Measurements from ENCODE around the gene NETO1.

NETO1 gene

DNA sequence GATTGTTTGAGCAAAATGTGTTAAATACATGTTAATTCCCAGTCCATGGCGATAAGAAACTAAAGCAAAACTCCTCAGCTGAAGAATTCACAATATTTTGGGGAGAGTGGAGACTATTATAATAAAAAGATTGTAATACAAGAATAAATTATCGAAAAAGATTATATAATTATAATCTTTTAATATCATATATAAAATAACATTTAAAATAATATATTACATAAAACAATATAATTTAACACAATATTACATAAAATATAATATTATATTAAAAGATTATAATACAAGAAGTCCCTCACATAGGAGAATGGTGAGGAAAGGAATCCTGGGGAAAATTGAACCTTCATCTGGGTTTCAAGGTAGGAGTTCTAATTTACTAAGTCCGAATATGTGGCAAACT, 33.1 kb downstream of the NETO1 start:
- no peaks in the 10 kb centered on the region for H3K27me3 ChIP-seq (ENCODE audit: control insufficient read depth, insufficient read depth, low read length)
- H3K9me3 ChIP-seq (ENCODE audit: control insufficient read depth, insufficient read depth, low read length) = no peaks in the 10 kb centered on the region
- H3K36me3 ChIP-seq (ENCODE audit: control insufficient read depth, insufficient read depth, low read length) = no peaks in the 10 kb centered on the region
- peaks cover under 1% of the 10 kb centered on the region for H3K4me1 ChIP-seq (ENCODE audit: control insufficient read depth, insufficient read depth, low read length)
- H3K9ac ChIP-seq (ENCODE audit: low read depth, low read length) = no peak overlapping the region
- no peak overlapping the region for H3K4me3 ChIP-seq (ENCODE audit: low read depth, low read length)

DNA sequence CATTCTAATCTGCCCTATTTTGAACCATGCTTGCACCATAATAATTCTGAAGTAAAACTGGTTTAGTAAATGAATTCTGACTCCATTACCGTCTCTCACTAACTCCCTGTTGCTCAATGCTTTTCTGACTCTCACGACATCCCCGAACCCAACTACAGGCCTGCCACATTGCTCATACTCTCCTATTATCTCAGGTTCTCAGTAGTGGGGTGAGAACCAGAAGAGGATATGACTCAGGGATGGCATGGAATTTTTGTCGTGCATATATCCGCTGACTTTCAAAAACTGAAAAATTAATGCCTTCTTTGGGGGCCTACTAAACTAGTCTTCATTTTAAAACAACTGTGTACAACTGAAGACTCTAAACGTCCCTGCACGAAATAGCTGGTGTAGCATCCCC, 34.3 kb downstream of the NETO1 start:
- H3K9ac ChIP-seq (ENCODE audit: low read depth, low read length) = no peak overlapping the region
- no peak overlapping the region for H3K4me3 ChIP-seq (ENCODE audit: low read depth, low read length)
- H3K4me1 ChIP-seq (ENCODE audit: control insufficient read depth, insufficient read depth, low read length) = no peaks in the 10 kb centered on the region
- H3K27me3 ChIP-seq (ENCODE audit: control insufficient read depth, insufficient read depth, low read length) = no peaks in the 10 kb centered on the region
- no peaks in the 10 kb centered on the region for H3K36me3 ChIP-seq (ENCODE audit: control insufficient read depth, insufficient read depth, low read length)
- no peaks in the 10 kb centered on the region for H3K9me3 ChIP-seq (ENCODE audit: control insufficient read depth, insufficient read depth, low read length)

DNA sequence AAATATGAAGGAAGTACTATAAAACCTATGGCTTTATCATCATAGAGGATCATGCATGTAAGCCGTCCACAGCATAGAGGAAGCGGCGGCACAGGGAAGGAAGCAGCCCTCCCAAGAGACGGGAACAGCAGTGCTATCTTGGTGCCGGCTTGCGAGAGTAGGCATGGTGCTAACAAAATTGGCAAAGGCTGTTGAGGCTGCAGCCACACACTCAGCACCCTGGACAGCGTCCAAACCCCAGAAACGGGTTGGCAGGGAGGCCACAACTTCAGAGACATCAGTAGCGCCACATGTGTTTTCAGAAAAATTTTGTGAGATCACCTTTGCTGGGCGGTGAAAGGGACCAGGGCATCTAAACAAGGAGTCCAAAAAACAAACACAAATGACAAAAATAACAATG, 37.7 kb downstream of the NETO1 start:
- Histone ChIP-seq H3K9ac (ENCODE audit: low read depth, low read length) (no peak overlapping the region), H3K36me3 (ENCODE audit: control insufficient read depth, insufficient read depth, low read length) (no peaks in the 10 kb centered on the region), H3K9me3 (ENCODE audit: control insufficient read depth, insufficient read depth, low read length) (no peaks in the 10 kb centered on the region), H3K4me3 (ENCODE audit: low read depth, low read length) (no peak overlapping the region), H3K27me3 (ENCODE audit: control insufficient read depth, insufficient read depth, low read length) (no peaks in the 10 kb centered on the region), H3K4me1 (ENCODE audit: control insufficient read depth, insufficient read depth, low read length) (no peaks in the 10 kb centered on the region)

DNA sequence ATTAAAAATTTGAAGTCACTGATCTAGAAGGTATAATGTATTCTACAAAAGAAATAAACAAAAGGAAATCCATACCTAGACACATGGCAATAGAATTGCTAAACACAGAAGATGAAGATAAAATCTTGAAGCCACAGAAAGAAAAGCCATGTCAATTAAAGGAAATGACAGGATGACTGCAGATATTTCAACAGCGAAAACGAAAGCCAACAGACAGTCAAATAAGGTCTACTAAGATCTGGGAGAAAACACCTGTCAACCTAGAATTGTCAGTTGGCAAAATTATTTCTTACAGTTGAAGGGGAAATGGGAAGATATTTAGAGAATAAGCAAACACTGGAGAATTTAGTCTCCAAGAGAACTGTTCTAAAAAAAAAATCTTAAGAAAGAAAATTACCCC, 39.2 kb downstream of the NETO1 start:
- no peaks in the 10 kb centered on the region for H3K27me3 ChIP-seq (ENCODE audit: control insufficient read depth, insufficient read depth, low read length)
- no peaks in the 10 kb centered on the region for H3K9me3 ChIP-seq (ENCODE audit: control insufficient read depth, insufficient read depth, low read length)
- no peak overlapping the region for H3K9ac ChIP-seq (ENCODE audit: low read depth, low read length)
- no peaks in the 10 kb centered on the region for H3K36me3 ChIP-seq (ENCODE audit: control insufficient read depth, insufficient read depth, low read length)
- H3K4me1 ChIP-seq (ENCODE audit: control insufficient read depth, insufficient read depth, low read length) = no peaks in the 10 kb centered on the region
- H3K4me3 ChIP-seq (ENCODE audit: low read depth, low read length) = no peak overlapping the region

DNA sequence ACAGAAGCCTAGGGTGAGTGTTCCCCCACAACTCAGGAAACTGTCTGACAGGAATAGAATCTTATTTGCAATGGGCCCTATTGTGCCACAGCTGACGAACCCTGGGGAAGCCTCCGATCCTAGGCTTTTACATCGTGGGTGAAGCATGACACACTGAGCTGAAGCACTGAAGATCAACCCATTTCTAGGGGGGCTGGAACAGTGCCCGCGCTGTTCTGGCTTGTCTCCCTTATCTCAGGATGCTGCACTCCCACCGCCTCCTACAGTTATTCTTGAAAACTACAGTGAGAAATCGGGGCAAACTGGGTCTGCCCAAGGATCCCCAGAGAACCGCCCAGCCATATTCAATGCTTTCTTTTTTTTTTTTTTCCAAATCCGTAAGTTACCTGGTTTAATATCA, 41.1 kb downstream of the NETO1 start:
- Histone ChIP-seq H3K4me3 (ENCODE audit: low read depth, low read length) (no peak overlapping the region), H3K9me3 (ENCODE audit: control insufficient read depth, insufficient read depth, low read length) (no peaks in the 10 kb centered on the region), H3K36me3 (ENCODE audit: control insufficient read depth, insufficient read depth, low read length) (no peaks in the 10 kb centered on the region), H3K9ac (ENCODE audit: low read depth, low read length) (no peak overlapping the region), H3K27me3 (ENCODE audit: control insufficient read depth, insufficient read depth, low read length) (no peaks in the 10 kb centered on the region), H3K4me1 (ENCODE audit: control insufficient read depth, insufficient read depth, low read length) (no peaks in the 10 kb centered on the region)

DNA sequence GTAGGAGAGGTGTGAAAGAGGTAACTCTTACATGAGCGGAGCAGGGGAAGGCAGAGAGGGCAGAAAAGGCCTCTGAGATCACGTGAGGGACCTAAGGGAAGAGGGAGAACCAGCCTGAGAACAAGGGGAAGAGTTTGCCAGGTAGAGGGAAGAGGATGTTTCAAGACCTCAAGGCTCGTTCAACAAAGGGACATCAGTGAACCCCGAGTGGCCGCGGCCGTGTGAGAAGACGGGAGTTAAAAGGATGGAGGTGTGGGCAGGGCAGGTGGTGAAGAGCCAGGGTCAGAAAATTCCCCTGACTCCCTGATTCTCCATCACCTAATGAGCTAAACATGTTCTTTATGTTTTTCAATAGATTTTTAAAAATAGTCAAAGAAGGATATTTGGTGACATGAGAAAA, 44.4 kb downstream of the NETO1 start:
- no peak overlapping the region for H3K4me3 ChIP-seq (ENCODE audit: low read depth, low read length)
- no peaks in the 10 kb centered on the region for H3K36me3 ChIP-seq (ENCODE audit: control insufficient read depth, insufficient read depth, low read length)
- H3K9me3 ChIP-seq (ENCODE audit: control insufficient read depth, insufficient read depth, low read length) = no peaks in the 10 kb centered on the region
- H3K27me3 ChIP-seq (ENCODE audit: control insufficient read depth, insufficient read depth, low read length) = no peaks in the 10 kb centered on the region
- H3K4me1 ChIP-seq (ENCODE audit: control insufficient read depth, insufficient read depth, low read length) = no peaks in the 10 kb centered on the region
- H3K9ac ChIP-seq (ENCODE audit: low read depth, low read length) = no peak overlapping the region

DNA sequence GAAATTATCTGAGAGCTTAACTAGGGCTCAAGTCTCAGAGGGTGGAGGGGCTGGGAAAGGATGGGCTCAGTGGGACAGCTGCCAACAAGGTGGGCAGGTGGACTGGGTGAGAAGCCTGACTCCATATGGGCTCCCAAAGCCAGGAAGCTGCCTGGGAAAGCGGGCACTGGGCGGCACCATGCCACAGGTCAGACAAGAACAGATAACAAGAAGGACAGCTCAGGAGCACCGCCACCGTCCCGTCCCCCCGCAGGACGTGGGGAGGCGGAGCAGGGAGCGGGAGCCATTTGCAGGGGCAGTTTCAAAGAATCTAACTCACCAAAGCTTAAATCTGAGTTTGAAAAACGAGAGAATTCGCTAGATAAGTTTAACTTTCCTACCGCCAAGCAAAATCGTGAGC, 45.6 kb downstream of the NETO1 start:
- H3K9ac ChIP-seq (ENCODE audit: low read depth, low read length) = no peak overlapping the region
- no peaks in the 10 kb centered on the region for H3K27me3 ChIP-seq (ENCODE audit: control insufficient read depth, insufficient read depth, low read length)
- no peak overlapping the region for H3K4me3 ChIP-seq (ENCODE audit: low read depth, low read length)
- no peaks in the 10 kb centered on the region for H3K4me1 ChIP-seq (ENCODE audit: control insufficient read depth, insufficient read depth, low read length)
- H3K36me3 ChIP-seq (ENCODE audit: control insufficient read depth, insufficient read depth, low read length) = no peaks in the 10 kb centered on the region
- H3K9me3 ChIP-seq (ENCODE audit: control insufficient read depth, insufficient read depth, low read length) = no peaks in the 10 kb centered on the region

DNA sequence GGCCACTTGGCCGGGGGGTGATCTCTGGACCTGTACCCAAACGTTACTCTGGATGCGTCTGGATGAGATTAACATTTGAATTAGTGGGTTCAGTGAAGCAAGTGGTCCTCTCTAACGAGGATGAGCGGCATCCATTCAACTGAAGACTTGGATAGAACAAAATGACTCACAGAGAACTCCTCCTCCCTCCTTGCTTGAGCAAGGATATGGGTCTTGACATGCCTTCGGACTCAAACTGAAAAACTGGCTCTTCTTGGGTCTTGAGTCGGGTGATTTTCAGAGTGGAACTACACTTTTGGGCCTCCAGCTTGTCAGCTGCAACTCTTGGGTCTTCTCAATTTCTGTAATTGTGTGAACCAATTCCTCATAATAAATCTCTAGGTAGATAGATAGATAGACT, 47.2 kb downstream of the NETO1 start:
- no peaks in the 10 kb centered on the region for H3K9me3 ChIP-seq (ENCODE audit: control insufficient read depth, insufficient read depth, low read length)
- no peaks in the 10 kb centered on the region for H3K36me3 ChIP-seq (ENCODE audit: control insufficient read depth, insufficient read depth, low read length)
- no peaks in the 10 kb centered on the region for H3K4me1 ChIP-seq (ENCODE audit: control insufficient read depth, insufficient read depth, low read length)
- no peak overlapping the region for H3K4me3 ChIP-seq (ENCODE audit: low read depth, low read length)
- H3K27me3 ChIP-seq (ENCODE audit: control insufficient read depth, insufficient read depth, low read length) = no peaks in the 10 kb centered on the region
- H3K9ac ChIP-seq (ENCODE audit: low read depth, low read length) = no peak overlapping the region

DNA sequence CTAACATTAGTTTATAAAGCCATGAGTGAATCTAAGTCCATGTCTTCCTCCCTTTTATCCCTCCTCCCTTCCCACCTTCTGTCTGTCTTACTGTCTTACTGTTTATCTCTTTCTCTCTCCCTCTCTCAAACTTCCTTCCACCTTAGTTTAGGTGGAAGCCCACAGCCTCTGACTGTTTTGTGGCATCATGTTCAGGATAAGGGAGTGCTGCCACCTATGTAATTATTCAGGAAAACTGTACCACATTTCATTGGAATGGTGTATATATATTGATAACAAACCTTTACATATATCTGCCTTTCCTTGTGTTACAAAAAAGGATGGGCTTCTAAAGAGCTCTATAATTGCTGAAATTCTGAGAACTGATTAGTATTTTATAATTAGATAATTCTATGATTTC, 48.7 kb downstream of the NETO1 start:
- no peaks in the 10 kb centered on the region for H3K9me3 ChIP-seq (ENCODE audit: control insufficient read depth, insufficient read depth, low read length)
- H3K27me3 ChIP-seq (ENCODE audit: control insufficient read depth, insufficient read depth, low read length) = no peaks in the 10 kb centered on the region
- no peaks in the 10 kb centered on the region for H3K36me3 ChIP-seq (ENCODE audit: control insufficient read depth, insufficient read depth, low read length)
- no peak overlapping the region for H3K4me3 ChIP-seq (ENCODE audit: low read depth, low read length)
- no peak overlapping the region for H3K9ac ChIP-seq (ENCODE audit: low read depth, low read length)
- H3K4me1 ChIP-seq (ENCODE audit: control insufficient read depth, insufficient read depth, low read length) = no peaks in the 10 kb centered on the region

DNA sequence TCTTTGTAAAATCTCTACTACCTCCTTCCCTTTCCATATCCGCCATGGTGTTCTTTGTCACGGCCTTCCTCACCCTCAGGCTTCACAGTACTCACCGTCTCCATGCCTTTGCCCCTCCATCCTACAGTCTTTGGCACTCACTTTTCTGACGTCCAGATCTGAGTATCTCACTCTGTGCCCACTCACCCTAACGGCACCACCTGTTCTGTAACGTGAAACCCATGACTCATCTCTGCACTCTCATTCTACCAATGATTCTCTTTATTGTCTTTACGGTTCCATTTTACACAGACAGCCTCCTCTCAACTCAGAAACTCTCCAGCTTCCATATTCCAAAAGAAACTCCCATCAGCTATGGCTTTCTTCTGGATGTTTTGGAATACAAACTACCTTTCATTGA, 56.7 kb downstream of the NETO1 start:
- H3K4me1 ChIP-seq (ENCODE audit: control insufficient read depth, insufficient read depth, low read length) = no peaks in the 10 kb centered on the region
- no peaks in the 10 kb centered on the region for H3K36me3 ChIP-seq (ENCODE audit: control insufficient read depth, insufficient read depth, low read length)
- H3K9me3 ChIP-seq (ENCODE audit: control insufficient read depth, insufficient read depth, low read length) = no peaks in the 10 kb centered on the region
- no peak overlapping the region for H3K9ac ChIP-seq (ENCODE audit: low read depth, low read length)
- no peaks in the 10 kb centered on the region for H3K27me3 ChIP-seq (ENCODE audit: control insufficient read depth, insufficient read depth, low read length)
- H3K4me3 ChIP-seq (ENCODE audit: low read depth, low read length) = no peak overlapping the region

DNA sequence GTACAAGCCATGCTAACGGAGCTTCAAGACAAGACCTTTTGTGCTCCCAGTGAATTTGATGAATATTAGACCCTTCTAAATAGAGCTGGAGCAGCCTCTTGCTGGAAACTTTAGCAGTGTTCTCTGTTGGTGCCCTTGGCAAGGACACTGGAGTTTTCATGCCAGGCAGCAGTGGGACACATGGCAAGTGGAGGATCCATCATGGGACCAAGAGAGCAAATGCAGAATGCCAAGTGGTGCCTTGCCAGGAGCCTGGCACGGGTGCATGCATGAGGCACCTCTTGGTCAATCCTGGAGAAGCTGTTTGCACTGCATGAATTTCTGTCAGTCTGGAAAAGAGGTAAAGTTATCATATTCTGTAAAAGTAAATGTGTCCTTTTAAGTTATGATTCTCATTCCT, 59.1 kb downstream of the NETO1 start:
- Histone ChIP-seq H3K36me3 (ENCODE audit: control insufficient read depth, insufficient read depth, low read length) (no peaks in the 10 kb centered on the region), H3K4me1 (ENCODE audit: control insufficient read depth, insufficient read depth, low read length) (no peaks in the 10 kb centered on the region), H3K27me3 (ENCODE audit: control insufficient read depth, insufficient read depth, low read length) (no peaks in the 10 kb centered on the region), H3K9ac (ENCODE audit: low read depth, low read length) (no peak overlapping the region), H3K9me3 (ENCODE audit: control insufficient read depth, insufficient read depth, low read length) (no peaks in the 10 kb centered on the region), H3K4me3 (ENCODE audit: low read depth, low read length) (no peak overlapping the region)

DNA sequence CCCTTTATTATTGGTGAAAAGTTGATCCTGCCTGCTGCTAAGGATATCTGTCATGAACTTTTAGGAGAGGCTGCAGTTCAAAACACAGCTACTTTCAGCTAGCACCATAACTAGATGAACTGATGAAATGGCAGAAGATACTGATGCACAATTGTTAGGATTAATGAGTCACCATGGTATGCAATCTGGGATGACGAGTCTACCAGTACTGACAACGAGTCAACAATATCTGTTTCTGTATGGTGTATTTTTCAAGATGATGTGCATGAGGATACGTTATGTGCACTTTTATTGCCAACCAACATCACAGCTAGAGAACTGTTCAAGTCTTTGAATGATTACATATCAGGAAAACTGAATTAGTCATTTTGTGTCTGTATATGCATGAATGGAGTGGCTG, 68.7 kb downstream of the NETO1 start:
- H3K9me3 ChIP-seq (ENCODE audit: control insufficient read depth, insufficient read depth, low read length) = no peaks in the 10 kb centered on the region
- H3K9ac ChIP-seq (ENCODE audit: low read depth, low read length) = no peak overlapping the region
- H3K27me3 ChIP-seq (ENCODE audit: control insufficient read depth, insufficient read depth, low read length) = no peaks in the 10 kb centered on the region
- H3K4me3 ChIP-seq (ENCODE audit: low read depth, low read length) = no peak overlapping the region
- no peaks in the 10 kb centered on the region for H3K4me1 ChIP-seq (ENCODE audit: control insufficient read depth, insufficient read depth, low read length)
- no peaks in the 10 kb centered on the region for H3K36me3 ChIP-seq (ENCODE audit: control insufficient read depth, insufficient read depth, low read length)

DNA sequence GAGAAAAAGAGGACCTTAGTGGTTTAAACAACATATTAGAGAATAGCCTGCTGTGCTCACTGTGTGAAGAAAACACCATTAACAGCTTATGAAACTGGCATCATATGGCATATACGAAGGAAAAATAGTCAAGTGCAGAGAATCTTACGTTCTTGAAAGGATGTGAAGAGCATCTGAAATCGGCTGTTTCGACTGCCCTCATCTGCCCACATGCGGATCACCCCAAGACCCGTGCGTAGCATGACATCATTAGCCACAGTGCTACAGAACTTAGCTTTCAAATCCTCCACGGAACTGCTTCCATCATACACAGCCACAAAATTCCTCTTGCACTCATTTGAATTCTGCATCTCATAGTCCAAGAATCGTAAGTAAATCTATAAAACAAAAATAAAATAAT, 84.3 kb downstream of the NETO1 start:
- Histone ChIP-seq H3K4me1 (ENCODE audit: control insufficient read depth, insufficient read depth, low read length) (no peaks in the 10 kb centered on the region), H3K9ac (ENCODE audit: low read depth, low read length) (no peak overlapping the region), H3K4me3 (ENCODE audit: low read depth, low read length) (no peak overlapping the region), H3K36me3 (ENCODE audit: control insufficient read depth, insufficient read depth, low read length) (no peaks in the 10 kb centered on the region), H3K9me3 (ENCODE audit: control insufficient read depth, insufficient read depth, low read length) (no peaks in the 10 kb centered on the region), H3K27me3 (ENCODE audit: control insufficient read depth, insufficient read depth, low read length) (no peaks in the 10 kb centered on the region)
